ENCODE data around the gene PAFAH1B2. TPM values are rescaled to one million over a fixed set of nuclear protein-coding genes. Genes with fewer than 3 reads are reported as not detected.

PAFAH1B2 gene
- total RNA-seq, 4 donors from 2014 or later = 58.0 to 67.5 (median 63.3) TPM

- Histone ChIP-seq H3K36me3 (peaks cover 31% of the 10 kb centered on the region), H3K4me1 (peaks cover 36% of the 10 kb centered on the region), H3K27me3 (no peaks in the 10 kb centered on the region), H3K9me3 (no peaks in the 10 kb centered on the region), H3K27ac (no peak overlapping the region), H3K4me3 (no peak overlapping the region)
- TF ChIP-seq EP300 (IDR thresholded peaks at IDR 0.05) = no peak
- TF ChIP-seq POLR2A (IDR thresholded peaks at IDR 0.05) = no peak
- no peak for TF ChIP-seq POLR2AphosphoS5 (IDR thresholded peaks at IDR 0.05)
- TF ChIP-seq CTCF (IDR thresholded peaks at IDR 0.05) = no peak
- DNase-seq (ENCODE audit: low spot score in 2 of 2) = peak in 1 of 2 donors; percentile 57
- WGBS = 75% methylated on average over 11 of the region's 11 CpGs
These were observed 39.8 kb downstream of the PAFAH1B2 start for GRCh38 chr11:117183724-117184349.

GRCh38 chr11:117185736-117186430, 41.8 kb downstream of the PAFAH1B2 start:
- H3K4me1 ChIP-seq = peaks cover 25% of the 10 kb centered on the region
- H3K4me3 ChIP-seq = no peak overlapping the region
- H3K36me3 ChIP-seq = peaks cover 51% of the 10 kb centered on the region
- H3K27ac ChIP-seq = no peak overlapping the region
- WGBS = 91% methylated on average over 5 of the region's 5 CpGs
- no peak for TF ChIP-seq POLR2A (IDR thresholded peaks at IDR 0.05)
- no peak for TF ChIP-seq EP300 (IDR thresholded peaks at IDR 0.05)
- no peak for TF ChIP-seq CTCF (IDR thresholded peaks at IDR 0.05)
- TF ChIP-seq POLR2AphosphoS5 (IDR thresholded peaks at IDR 0.05) = no peak
- no peaks in the 10 kb centered on the region for H3K27me3 ChIP-seq
- DNase-seq (ENCODE audit: low spot score in 2 of 2) = peak in 1 of 2 donors; percentile 28
- H3K9me3 ChIP-seq = no peaks in the 10 kb centered on the region

- Histone ChIP-seq H3K27me3 (no peaks in the 10 kb centered on the region), H3K27ac (no peak overlapping the region), H3K36me3 (peaks cover 56% of the 10 kb centered on the region), H3K4me1 (peaks cover 20% of the 10 kb centered on the region), H3K9me3 (no peaks in the 10 kb centered on the region), H3K4me3 (no peak overlapping the region)
- peak in 1 of 2 donors; percentile 59 for DNase-seq (ENCODE audit: low spot score in 2 of 2)
- TF ChIP-seq CTCF (IDR thresholded peaks at IDR 0.05) (no peak), POLR2AphosphoS5 (IDR thresholded peaks at IDR 0.05) (no peak), POLR2A (IDR thresholded peaks at IDR 0.05) (no peak), EP300 (IDR thresholded peaks at IDR 0.05) (no peak)
- 87% methylated on average over 3 of the region's 4 CpGs for WGBS
These were observed 42.3 kb downstream of the PAFAH1B2 start for GRCh38 chr11:117186431-117186761.

GRCh38 chr11:117187007-117187406, 42.9 kb downstream of the PAFAH1B2 start:
- no peak overlapping the region for H3K4me3 ChIP-seq
- no peak for TF ChIP-seq CTCF (IDR thresholded peaks at IDR 0.05)
- H3K27me3 ChIP-seq = no peaks in the 10 kb centered on the region
- DNase-seq (ENCODE audit: low spot score in 2 of 2) = peak in 1 of 2 donors; percentile 48
- H3K36me3 ChIP-seq = peaks cover 62% of the 10 kb centered on the region
- peaks cover 13% of the 10 kb centered on the region for H3K4me1 ChIP-seq
- no peak overlapping the region for H3K27ac ChIP-seq
- H3K9me3 ChIP-seq = no peaks in the 10 kb centered on the region
- 80% methylated on average over 6 of the region's 6 CpGs for WGBS

GRCh38 chr11:117187428-117187798, 43.3 kb downstream of the PAFAH1B2 start:
- no peak for DNase-seq (ENCODE audit: low spot score in 2 of 2)
- Histone ChIP-seq H3K27me3 (no peaks in the 10 kb centered on the region), H3K9me3 (no peaks in the 10 kb centered on the region), H3K27ac (no peak overlapping the region), H3K36me3 (peaks cover 67% of the 10 kb centered on the region), H3K4me1 (peaks cover 15% of the 10 kb centered on the region), H3K4me3 (no peak overlapping the region)
- WGBS = 88% methylated on average over 13 of the region's 13 CpGs
- TF ChIP-seq EP300 (IDR thresholded peaks at IDR 0.05) (no peak), CTCF (IDR thresholded peaks at IDR 0.05) (no peak), POLR2AphosphoS5 (IDR thresholded peaks at IDR 0.05) (no peak), POLR2A (IDR thresholded peaks at IDR 0.05) (no peak)

Measured in suprapubic skin (tissue), 4 donors.